HG03354 (cell line): ENCODE measurements around the gene ACAN.

ENCODE experiments used
- ATAC-seq: cut with Tn5 transposase; IDR thresholded peaks from one replicate; pipeline ENCODE4 v1.9.1; 2021; ENCODE audit warnings: mild to moderate bottlenecking; ENCODE audit not compliant: unreplicated experiment, poor library complexity, severe bottlenecking

The ACAN gene

GRCh38 chr15:88897456-88898194 is 94.4 kb downstream of the ACAN start:
- ATAC-seq = no peak

GRCh38 chr15:88898736-88899135 is 95.5 kb downstream of the ACAN start:
- ATAC-seq = no peak

GRCh38 chr15:88899251-88899650 is 96.0 kb downstream of the ACAN start:
- no peak for ATAC-seq

- ATAC-seq = no peak
Observed at GRCh38 chr15:88900309-88900981, 97.2 kb downstream of the ACAN start.

- ATAC-seq = no peak
Observed at GRCh38 chr15:88900982-88901418, 97.8 kb downstream of the ACAN start.

- no peak for ATAC-seq
Observed at GRCh38 chr15:88901508-88902220, 98.4 kb downstream of the ACAN start.

GRCh38 chr15:88902221-88902835 is 99.1 kb downstream of the ACAN start:
- no peak for ATAC-seq

- ATAC-seq = no peak
Observed at GRCh38 chr15:88902846-88903245, 99.6 kb downstream of the ACAN start.

GRCh38 chr15:88904257-88904623 is 101.0 kb downstream of the ACAN start:
- ATAC-seq = peak; percentile 4

GRCh38 chr15:88904624-88905327 is 101.5 kb downstream of the ACAN start:
- peak; percentile 91 for ATAC-seq

GRCh38 chr15:88905576-88905975 is 102.3 kb downstream of the ACAN start:
- no peak for ATAC-seq

GRCh38 chr15:88906130-88906529 is 102.9 kb downstream of the ACAN start:
- no peak for ATAC-seq

- no peak for ATAC-seq
Observed at GRCh38 chr15:88906551-88906950, 103.3 kb downstream of the ACAN start.

- ATAC-seq = no peak
Observed at GRCh38 chr15:88907111-88907510, 103.9 kb downstream of the ACAN start.

- no peak for ATAC-seq
Observed at GRCh38 chr15:88908123-88908522, 104.9 kb downstream of the ACAN start.

- no peak for ATAC-seq
Observed at GRCh38 chr15:88908697-88909621, 105.7 kb downstream of the ACAN start.

- no peak for ATAC-seq
Observed at GRCh38 chr15:88909956-88910831, 107.0 kb downstream of the ACAN start.

GRCh38 chr15:88911766-88912118 is 108.5 kb downstream of the ACAN start:
- ATAC-seq = no peak
